ENCODE data around the gene MBNL1.

DNA sequence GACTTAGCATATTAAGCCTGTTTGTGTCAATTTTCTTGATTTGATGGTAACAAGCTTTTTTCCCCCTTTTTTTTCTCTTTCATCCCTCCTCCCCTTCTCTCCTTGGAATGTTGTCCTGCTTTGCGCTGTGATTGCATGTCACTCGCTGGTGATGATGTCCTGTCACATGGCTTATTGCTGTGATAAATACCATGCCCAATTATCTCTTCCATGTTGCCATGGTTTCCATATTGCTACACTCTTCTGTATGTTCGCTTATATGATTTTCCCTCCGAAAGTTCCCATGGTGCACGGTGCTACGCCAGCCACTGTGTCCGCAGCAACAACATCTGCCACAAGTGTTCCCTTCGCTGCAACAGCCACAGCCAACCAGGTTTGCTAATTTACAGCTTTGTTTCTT, 187.3 kb downstream of the MBNL1 start:
- TF ChIP-seq, protein P1, sequence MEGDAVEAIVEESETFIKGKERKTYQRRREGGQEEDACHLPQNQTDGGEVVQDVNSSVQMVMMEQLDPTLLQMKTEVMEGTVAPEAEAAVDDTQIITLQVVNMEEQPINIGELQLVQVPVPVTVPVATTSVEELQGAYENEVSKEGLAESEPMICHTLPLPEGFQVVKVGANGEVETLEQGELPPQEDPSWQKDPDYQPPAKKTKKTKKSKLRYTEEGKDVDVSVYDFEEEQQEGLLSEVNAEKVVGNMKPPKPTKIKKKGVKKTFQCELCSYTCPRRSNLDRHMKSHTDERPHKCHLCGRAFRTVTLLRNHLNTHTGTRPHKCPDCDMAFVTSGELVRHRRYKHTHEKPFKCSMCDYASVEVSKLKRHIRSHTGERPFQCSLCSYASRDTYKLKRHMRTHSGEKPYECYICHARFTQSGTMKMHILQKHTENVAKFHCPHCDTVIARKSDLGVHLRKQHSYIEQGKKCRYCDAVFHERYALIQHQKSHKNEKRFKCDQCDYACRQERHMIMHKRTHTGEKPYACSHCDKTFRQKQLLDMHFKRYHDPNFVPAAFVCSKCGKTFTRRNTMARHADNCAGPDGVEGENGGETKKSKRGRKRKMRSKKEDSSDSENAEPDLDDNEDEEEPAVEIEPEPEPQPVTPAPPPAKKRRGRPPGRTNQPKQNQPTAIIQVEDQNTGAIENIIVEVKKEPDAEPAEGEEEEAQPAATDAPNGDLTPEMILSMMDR (tag by site-specific recombination; IDR thresholded peaks at IDR 0.05): no peak
- TF ChIP-seq YY1 (tag by site-specific recombination; IDR thresholded peaks at IDR 0.05) (no peak), ZNF654 (tag by site-specific recombination; IDR thresholded peaks at IDR 0.05; ENCODE audit: low read depth) (no peak), ZNF785 (tag by site-specific recombination; IDR thresholded peaks at IDR 0.05) (no peak), ZNF266 (tag by site-specific recombination; IDR thresholded peaks at IDR 0.05; ENCODE audit: low read depth) (no peak), SP2 (tag by site-specific recombination; IDR thresholded peaks at IDR 0.05) (no peak), MYNN (tag by site-specific recombination; IDR thresholded peaks at IDR 0.05; ENCODE audit: borderline replicate concordance) (no peak), ZBTB8A (tag by site-specific recombination; IDR thresholded peaks at IDR 0.05) (no peak)
- TF ChIP-seq, protein P2, sequence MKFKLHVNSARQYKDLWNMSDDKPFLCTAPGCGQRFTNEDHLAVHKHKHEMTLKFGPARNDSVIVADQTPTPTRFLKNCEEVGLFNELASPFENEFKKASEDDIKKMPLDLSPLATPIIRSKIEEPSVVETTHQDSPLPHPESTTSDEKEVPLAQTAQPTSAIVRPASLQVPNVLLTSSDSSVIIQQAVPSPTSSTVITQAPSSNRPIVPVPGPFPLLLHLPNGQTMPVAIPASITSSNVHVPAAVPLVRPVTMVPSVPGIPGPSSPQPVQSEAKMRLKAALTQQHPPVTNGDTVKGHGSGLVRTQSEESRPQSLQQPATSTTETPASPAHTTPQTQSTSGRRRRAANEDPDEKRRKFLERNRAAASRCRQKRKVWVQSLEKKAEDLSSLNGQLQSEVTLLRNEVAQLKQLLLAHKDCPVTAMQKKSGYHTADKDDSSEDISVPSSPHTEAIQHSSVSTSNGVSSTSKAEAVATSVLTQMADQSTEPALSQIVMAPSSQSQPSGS (tag by site-specific recombination; IDR thresholded peaks at IDR 0.05; ENCODE audit: low read depth): no peak

Data from HEK293 (cell line).